HG03460 (cell line): ENCODE results near the gene RAP2A.

Experiments
- ATAC-seq: cut with Tn5 transposase; IDR thresholded peaks from one replicate; pipeline ENCODE4 v1.9.1; 2021; ENCODE audit not compliant: unreplicated experiment

The RAP2A gene

GRCh38 chr13:97422118-97423054 lies 11.6 kb upstream of the RAP2A start:
- no peak for ATAC-seq

DNA sequence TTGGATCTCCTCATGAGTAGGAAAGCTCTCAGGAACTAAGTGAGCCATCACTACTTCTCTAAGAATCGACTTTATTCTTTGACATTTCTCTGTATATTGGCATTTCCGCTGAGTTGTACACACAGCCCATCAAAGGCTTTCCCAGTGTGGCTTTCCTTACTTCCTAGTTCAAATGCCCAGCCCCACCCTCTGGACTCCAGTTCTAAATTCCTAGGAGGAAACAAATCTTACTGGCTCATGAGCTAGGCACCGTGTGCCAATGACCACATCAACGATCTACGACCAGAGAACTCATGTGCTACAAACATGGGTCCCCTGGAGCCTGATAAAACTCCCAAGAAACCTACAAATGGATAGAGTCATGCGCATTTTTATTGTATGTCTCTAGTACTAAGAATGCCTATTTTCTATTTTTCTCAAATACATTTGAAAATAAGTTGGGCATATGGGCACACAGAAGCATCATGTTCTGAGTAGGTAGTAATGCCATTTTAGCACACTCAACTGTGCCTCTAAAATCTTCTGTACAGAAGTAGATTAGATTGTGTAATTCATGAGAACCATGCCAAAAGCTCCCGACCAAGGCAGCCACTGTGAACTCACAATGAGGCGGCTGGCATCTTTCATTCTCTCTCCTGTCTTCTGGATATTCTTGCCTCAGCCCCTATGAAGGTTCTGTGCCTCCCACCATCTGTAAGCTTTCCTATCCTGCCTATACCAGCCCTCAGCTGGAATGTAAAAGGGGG lies 10.5 kb upstream of the RAP2A start:
- no peak for ATAC-seq

DNA sequence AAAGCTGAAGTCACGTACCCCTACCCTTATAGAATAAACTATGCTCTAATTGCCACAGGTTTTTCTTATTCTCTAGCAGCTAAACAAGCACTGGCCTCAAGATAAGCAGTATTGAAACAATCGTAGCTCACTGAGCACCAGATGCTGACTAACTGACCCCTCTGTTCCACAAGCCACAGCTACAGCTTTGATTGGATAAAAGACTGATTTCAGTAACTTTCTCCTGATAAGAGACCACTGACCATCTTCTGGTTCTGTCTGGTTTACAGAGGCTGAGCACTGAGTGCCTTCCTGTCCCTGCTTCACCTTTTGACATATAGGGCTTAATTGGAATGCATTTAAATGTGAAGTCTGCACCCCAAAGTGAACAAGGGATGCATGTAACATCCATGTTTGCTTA lies 8.4 kb upstream of the RAP2A start:
- no peak for ATAC-seq

GRCh38 chr13:97426695-97427094 lies 7.3 kb upstream of the RAP2A start:
- no peak for ATAC-seq

DNA sequence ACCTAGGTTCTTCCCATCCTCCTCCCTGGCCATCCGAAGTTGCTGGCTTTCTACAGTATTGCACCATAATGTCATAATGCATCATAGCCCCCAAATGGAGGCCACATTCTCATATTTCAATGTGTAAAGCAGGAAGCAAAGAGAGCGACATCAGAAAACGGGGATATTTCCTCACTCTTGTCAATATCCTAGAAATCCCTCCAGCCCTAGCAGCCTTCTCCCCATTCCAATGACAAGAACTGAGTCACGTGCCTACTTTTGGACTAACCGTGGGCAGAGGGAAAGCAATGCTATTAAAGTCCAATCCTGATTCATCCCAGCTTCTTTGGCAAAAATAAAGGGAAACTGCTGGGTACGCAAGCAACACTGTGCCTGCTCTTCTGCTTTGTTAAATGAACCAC lies 4.3 kb upstream of the RAP2A start:
- ATAC-seq, result no peak

DNA sequence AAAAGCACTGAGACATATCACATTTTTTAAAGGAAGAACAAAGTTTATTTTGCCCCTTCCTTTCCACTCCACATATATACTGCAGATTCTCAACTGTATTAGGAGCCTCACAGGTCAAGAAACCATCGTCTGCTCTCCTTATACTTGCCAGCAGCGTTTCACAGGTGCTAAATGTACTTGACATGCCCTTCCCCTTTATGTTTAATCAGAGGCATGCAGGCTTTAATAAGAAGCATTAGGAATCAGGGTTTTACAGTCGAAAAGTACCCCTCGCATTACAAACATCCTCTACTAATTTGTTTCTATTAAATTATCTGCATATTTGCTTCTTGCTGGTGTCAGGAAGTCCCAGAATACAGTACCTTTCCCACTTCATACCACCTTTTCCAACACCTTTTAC lies 3.7 kb upstream of the RAP2A start:
- ATAC-seq, result no peak

- ATAC-seq, result no peak
These were observed 2.7 kb upstream of the RAP2A start for GRCh38 chr13:97431171-97431764.

GRCh38 chr13:97432232-97432916 lies 1.6 kb upstream of the RAP2A start:
- no peak for ATAC-seq

DNA sequence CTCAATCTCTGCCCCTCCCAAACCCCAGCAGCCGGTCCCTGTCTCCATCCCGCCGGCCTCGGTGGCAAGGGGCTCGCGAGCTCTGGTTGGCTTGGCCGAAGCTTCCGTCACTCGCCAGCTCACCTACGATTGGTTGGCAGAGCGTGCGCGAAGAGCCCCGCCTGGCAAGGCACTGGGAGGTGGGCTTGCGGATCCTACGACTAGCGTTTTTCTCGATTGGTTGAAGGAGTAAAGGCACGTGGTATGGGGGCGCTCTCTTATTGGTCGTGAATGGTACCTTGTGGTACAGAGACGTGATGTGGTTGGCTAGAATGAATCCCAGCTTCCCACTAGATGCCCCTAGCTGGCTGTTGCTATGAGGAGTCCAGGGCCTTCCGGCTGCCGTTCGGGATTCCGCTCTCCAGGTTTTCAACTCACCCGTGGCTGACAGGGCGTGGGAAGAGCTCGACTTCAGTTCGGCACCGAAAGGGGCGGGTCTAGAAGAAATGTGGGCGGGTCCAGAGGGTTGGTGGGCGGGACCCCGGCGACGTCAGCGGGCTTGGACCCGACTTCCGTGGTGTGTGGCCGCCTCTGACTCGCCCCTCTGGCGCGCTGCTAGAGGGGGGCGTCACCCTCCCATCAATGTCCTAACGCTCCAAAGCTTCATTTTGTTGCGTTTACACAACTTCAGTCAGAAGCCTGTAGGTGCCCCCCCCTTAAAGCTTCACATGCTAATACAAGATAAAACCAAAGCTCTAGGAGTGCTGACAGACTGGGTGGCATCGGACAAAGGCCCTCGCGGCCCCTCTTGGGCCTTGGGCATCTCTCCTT lies 847 bp upstream of the RAP2A start:
- ATAC-seq, result peak; percentile 74

GRCh38 chr13:97434397-97435201 lies 630 bp downstream of the RAP2A start:
- peak; percentile 0 for ATAC-seq

- no peak for ATAC-seq
These were observed 1.4 kb downstream of the RAP2A start for GRCh38 chr13:97435323-97435722.

- ATAC-seq, result no peak
These were observed 1.8 kb downstream of the RAP2A start for GRCh38 chr13:97435794-97436193.

- no peak for ATAC-seq
These were observed 2.9 kb downstream of the RAP2A start for GRCh38 chr13:97436845-97437244.

DNA sequence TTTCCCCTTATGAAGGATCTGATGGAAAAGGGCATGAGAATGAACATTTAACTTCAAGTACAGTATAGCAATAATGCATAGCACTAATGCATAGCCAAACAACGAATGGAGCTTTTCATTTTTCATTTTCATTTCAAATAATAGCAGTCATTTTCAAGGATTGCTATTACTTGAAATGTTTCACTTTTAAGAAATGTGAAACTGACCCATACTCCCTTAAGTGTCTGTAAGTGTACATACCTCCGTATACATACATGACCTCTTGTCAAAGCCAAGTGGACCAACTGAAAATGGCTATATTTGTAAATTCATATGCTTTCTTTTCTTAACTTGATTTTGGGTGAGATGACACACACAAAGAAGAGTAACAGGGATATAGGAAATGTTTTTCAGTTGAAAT lies 3.8 kb downstream of the RAP2A start:
- no peak for ATAC-seq

GRCh38 chr13:97438856-97439595 lies 5.1 kb downstream of the RAP2A start:
- no peak for ATAC-seq

DNA sequence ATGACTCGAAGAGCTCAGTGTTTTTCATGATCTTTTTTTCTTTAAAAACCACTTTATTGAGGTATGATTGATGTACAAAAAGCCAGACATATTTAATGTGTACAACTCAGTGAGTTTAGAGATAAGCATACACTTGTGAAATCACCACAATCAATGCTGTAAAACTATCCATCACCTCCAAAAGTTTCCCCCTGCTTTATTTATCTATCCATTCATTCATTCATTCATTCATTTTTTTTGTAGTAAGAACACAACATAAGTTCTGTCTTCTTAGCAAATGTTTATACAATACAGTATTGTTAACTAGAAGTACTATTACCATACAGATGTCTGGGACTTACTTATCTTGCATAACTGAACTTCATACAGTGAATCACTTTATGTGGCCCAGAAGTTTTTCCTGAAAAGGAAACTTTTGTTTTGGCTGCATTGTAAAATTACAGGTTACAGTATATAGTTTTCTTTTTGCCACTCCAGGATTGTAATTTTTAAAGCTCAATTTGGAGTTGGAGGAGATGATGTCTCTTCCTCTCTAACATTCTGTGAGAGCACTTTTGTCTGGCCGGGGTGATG lies 6.7 kb downstream of the RAP2A start:
- no peak for ATAC-seq

- ATAC-seq, result peak; percentile 58
These were observed 7.4 kb downstream of the RAP2A start for GRCh38 chr13:97441368-97441767.

GRCh38 chr13:97445522-97446187 lies 11.7 kb downstream of the RAP2A start:
- ATAC-seq, result no peak
